K562 (cell line): ENCODE data around the gene ACSF3. TPM values are rescaled to one million over a fixed set of nuclear protein-coding genes. Genes with fewer than 3 reads are reported as not detected.
A peak's percentile ranks its signal among the peaks of the same experiment; 100 is the strongest.

Source experiments
- ATF1 ChIP-seq, 2 experiments: fragments of 450-650 bp in 1 of 2; IDR thresholded peaks; 2 replicates each; pipeline ENCODE4 v1.6.1; 2016; ENCODE audit warnings: missing compliant biosample characterization in 1 of 2, missing genetic modification characterization in 1 of 2
- BHLHE40 ChIP-seq: IDR thresholded peaks from 2 replicates; pipeline ENCODE4 v1.6.1; 2011; ENCODE audit warnings: low read length, improper control_type of control experiment
- C11orf30 ChIP-seq: fragments of 450-650 bp; IDR thresholded peaks from 2 replicates; pipeline ENCODE4 v1.6.1; 2016; ENCODE audit warnings: low read depth, mild to moderate bottlenecking
- CCNT2 ChIP-seq: IDR thresholded peaks from 2 replicates; pipeline ENCODE4 v1.6.1; 2011; ENCODE audit warnings: borderline replicate concordance, low read depth, mild to moderate bottlenecking, moderate library complexity, mixed read lengths, low read length; ENCODE audit not compliant: insufficient read length; ENCODE audit errors: extremely low read depth
- EP300 ChIP-seq: IDR thresholded peaks from 2 replicates; pipeline ENCODE4 v1.6.1; 2012; ENCODE audit warnings: low read length, improper control_type of control experiment
- FOXP1 ChIP-seq: sonication (generic); formaldehyde crosslinking; IDR thresholded peaks from 2 replicates; pipeline ENCODE4 v1.8.0; 2022; ENCODE audit warnings: mild to moderate bottlenecking, missing genetic modification reagents
- IRF2 ChIP-seq: sonication (generic); formaldehyde crosslinking; IDR thresholded peaks from 2 replicates; pipeline ENCODE4 v1.8.1; 2022; ENCODE audit warnings: mild to moderate bottlenecking, missing genetic modification reagents
- MTA3 ChIP-seq: fragments of 450-650 bp; formaldehyde crosslinking; IDR thresholded peaks from 2 replicates; pipeline ENCODE4 v1.6.1; 2017; ENCODE audit warnings: mild to moderate bottlenecking, borderline replicate concordance
- MYC ChIP-seq, 2 experiments: fragments of 250-450 bp in 1 of 2; sonication (Bioruptor Pico) in 1 of 2; IDR thresholded peaks; 2 replicates each; pipeline versions ENCODE4 v1.5.1 to v1.6.1; 2012 to 2021; ENCODE audit warnings: low read depth in 2 of 2, borderline replicate concordance in 1 of 2, improper control_type of control experiment in 1 of 2, low read length in 1 of 2, mild to moderate bottlenecking in 1 of 2, moderate library complexity in 1 of 2
- NFIC ChIP-seq: fragments of 450-650 bp; IDR thresholded peaks from 2 replicates; pipeline ENCODE4 v1.6.1; 2017; ENCODE audit warnings: mild to moderate bottlenecking, inconsistent platforms
- NR1H2 ChIP-seq: sonication (generic); formaldehyde crosslinking; IDR thresholded peaks from 2 replicates; pipeline ENCODE4 v1.4.0; 2020; ENCODE audit warnings: mild to moderate bottlenecking, missing genetic modification reagents
- PHF8 ChIP-seq: fragments of 200-600 bp; sonication (generic); IDR thresholded peaks from 2 replicates; pipeline ENCODE4 v1.6.1; 2012; ENCODE audit warnings: mixed run types, mild to moderate bottlenecking, inconsistent platforms, low read length, moderate library complexity, borderline replicate concordance
- POLR3A ChIP-seq: IDR thresholded peaks from 2 replicates; pipeline ENCODE4 v1.6.1; 2011; ENCODE audit warnings: borderline replicate concordance, mild to moderate bottlenecking, moderate library complexity; ENCODE audit not compliant: insufficient read length, insufficient read depth; ENCODE audit errors: extremely low read depth
- SMARCE1 ChIP-seq: fragments of 450-650 bp; IDR thresholded peaks from 2 replicates; pipeline ENCODE4 v1.7.1; 2016; ENCODE audit warnings: mild to moderate bottlenecking
- ZNF224 ChIP-seq: sonication (generic); formaldehyde crosslinking; IDR thresholded peaks from 2 replicates; pipeline ENCODE4 v1.8.0; 2022; ENCODE audit warnings: mild to moderate bottlenecking, missing genetic modification reagents
- polyA plus RNA-seq, 8 experiments: library from polyadenylated mRNA; depleted of rRNA in 4 of 8; stranded (reverse) in 5 of 8; unstranded in 3 of 8; fragments of >200 nt; fragmentation: Nextera tagmentation in 2 of 8; fragmentation: Illumina TruSeq in 1 of 8; extraction: Ambion mirVana in 2 of 8; extraction: Trizol in 1 of 8; gene quantifications; 2 replicates each; pipeline versions ENCODE4 v1.2.1 to v1.2.3, GENCODE V29; 2011 to 2014; ENCODE audit warnings: inconsistent platforms in 1 of 8, missing spikeins in 1 of 8
- total RNA-seq, 7 experiments: library from RNA; depleted of rRNA in 6 of 7; stranded (reverse); fragments of >200 nt in 6 of 7; fragmentation: Illumina TruSeq in 2 of 7; extraction: Trizol in 2 of 7; gene quantifications; 2 replicates each; pipeline versions ENCODE4 v1.2.1 to v1.2.3, GENCODE V29; 2011 to 2021; ENCODE audit warnings: low replicate concordance in 1 of 7
- TF ChIP-seq, protein P1 (sequence below): fragments of 150-350 bp; IDR thresholded peaks from 2 replicates; pipeline ENCODE4 v1.6.1; 2014; ENCODE audit warnings: low read depth, mild to moderate bottlenecking, low read length, borderline replicate concordance
- TF ChIP-seq, protein P2 (sequence below): fragments of 250-450 bp; sonication (Bioruptor Pico); IDR thresholded peaks from 2 replicates; pipeline ENCODE4 v1.5.0; 2022; ENCODE audit warnings: mild to moderate bottlenecking
- TF ChIP-seq, protein P3 (sequence below), 2 experiments: fragments of 450-650 bp; IDR thresholded peaks; 2 replicates each; pipeline ENCODE4 v1.6.1; 2018; ENCODE audit warnings: mild to moderate bottlenecking in 2 of 2, low read depth in 1 of 2; ENCODE audit not compliant: partially characterized antibody in 2 of 2

Gene ACSF3
- total and polyA plus RNA-seq, 9 of the 15 experiments (the other 6 are each of a cell fraction or from before 2014, with no cell fraction given), result 0.77 to 32.8 (median 14.7) TPM

- TF ChIP-seq POLR3A, result no peak
- no peak for TF ChIP-seq ZNF224 (CRISPR knock-in tag)
- TF ChIP-seq, protein P1, sequence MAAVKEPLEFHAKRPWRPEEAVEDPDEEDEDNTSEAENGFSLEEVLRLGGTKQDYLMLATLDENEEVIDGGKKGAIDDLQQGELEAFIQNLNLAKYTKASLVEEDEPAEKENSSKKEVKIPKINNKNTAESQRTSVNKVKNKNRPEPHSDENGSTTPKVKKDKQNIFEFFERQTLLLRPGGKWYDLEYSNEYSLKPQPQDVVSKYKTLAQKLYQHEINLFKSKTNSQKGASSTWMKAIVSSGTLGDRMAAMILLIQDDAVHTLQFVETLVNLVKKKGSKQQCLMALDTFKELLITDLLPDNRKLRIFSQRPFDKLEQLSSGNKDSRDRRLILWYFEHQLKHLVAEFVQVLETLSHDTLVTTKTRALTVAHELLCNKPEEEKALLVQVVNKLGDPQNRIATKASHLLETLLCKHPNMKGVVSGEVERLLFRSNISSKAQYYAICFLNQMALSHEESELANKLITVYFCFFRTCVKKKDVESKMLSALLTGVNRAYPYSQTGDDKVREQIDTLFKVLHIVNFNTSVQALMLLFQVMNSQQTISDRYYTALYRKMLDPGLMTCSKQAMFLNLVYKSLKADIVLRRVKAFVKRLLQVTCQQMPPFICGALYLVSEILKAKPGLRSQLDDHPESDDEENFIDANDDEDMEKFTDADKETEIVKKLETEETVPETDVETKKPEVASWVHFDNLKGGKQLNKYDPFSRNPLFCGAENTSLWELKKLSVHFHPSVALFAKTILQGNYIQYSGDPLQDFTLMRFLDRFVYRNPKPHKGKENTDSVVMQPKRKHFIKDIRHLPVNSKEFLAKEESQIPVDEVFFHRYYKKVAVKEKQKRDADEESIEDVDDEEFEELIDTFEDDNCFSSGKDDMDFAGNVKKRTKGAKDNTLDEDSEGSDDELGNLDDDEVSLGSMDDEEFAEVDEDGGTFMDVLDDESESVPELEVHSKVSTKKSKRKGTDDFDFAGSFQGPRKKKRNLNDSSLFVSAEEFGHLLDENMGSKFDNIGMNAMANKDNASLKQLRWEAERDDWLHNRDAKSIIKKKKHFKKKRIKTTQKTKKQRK, result no peak
- 0 out of 2 replicates have a peak, but pooled peaks have one; percentile 18 for TF ChIP-seq IRF2
- TF ChIP-seq, protein P2, sequence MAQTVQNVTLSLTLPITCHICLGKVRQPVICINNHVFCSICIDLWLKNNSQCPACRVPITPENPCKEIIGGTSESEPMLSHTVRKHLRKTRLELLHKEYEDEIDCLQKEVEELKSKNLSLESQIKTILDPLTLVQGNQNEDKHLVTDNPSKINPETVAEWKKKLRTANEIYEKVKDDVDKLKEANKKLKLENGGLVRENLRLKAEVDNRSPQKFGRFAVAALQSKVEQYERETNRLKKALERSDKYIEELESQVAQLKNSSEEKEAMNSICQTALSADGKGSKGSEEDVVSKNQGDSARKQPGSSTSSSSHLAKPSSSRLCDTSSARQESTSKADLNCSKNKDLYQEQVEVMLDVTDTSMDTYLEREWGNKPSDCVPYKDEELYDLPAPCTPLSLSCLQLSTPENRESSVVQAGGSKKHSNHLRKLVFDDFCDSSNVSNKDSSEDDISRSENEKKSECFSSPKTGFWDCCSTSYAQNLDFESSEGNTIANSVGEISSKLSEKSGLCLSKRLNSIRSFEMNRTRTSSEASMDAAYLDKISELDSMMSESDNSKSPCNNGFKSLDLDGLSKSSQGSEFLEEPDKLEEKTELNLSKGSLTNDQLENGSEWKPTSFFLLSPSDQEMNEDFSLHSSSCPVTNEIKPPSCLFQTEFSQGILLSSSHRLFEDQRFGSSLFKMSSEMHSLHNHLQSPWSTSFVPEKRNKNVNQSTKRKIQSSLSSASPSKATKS (CRISPR knock-in tag), result no peak
- TF ChIP-seq SMARCE1, result no peak
- peak; percentile 42; the same call in 1 of the 2 replicates for TF ChIP-seq EP300
- no peak for TF ChIP-seq ATF1 (CRISPR knock-in tag; IDR thresholded peaks at IDR 0.05)
- no peak for TF ChIP-seq ATF1 (tag; IDR thresholded peaks at IDR 0.05)
- no peak for TF ChIP-seq CCNT2
- peak; percentile 66 for TF ChIP-seq NFIC
- TF ChIP-seq PHF8, result no peak
- no peak for TF ChIP-seq C11orf30
- TF ChIP-seq MTA3, result 0 out of 2 replicates have a peak, but pooled peaks have one; percentile 20
- peak; percentile 62; the same call in 1 of the 2 replicates for TF ChIP-seq FOXP1 (CRISPR knock-in tag)
- TF ChIP-seq, protein P3, sequence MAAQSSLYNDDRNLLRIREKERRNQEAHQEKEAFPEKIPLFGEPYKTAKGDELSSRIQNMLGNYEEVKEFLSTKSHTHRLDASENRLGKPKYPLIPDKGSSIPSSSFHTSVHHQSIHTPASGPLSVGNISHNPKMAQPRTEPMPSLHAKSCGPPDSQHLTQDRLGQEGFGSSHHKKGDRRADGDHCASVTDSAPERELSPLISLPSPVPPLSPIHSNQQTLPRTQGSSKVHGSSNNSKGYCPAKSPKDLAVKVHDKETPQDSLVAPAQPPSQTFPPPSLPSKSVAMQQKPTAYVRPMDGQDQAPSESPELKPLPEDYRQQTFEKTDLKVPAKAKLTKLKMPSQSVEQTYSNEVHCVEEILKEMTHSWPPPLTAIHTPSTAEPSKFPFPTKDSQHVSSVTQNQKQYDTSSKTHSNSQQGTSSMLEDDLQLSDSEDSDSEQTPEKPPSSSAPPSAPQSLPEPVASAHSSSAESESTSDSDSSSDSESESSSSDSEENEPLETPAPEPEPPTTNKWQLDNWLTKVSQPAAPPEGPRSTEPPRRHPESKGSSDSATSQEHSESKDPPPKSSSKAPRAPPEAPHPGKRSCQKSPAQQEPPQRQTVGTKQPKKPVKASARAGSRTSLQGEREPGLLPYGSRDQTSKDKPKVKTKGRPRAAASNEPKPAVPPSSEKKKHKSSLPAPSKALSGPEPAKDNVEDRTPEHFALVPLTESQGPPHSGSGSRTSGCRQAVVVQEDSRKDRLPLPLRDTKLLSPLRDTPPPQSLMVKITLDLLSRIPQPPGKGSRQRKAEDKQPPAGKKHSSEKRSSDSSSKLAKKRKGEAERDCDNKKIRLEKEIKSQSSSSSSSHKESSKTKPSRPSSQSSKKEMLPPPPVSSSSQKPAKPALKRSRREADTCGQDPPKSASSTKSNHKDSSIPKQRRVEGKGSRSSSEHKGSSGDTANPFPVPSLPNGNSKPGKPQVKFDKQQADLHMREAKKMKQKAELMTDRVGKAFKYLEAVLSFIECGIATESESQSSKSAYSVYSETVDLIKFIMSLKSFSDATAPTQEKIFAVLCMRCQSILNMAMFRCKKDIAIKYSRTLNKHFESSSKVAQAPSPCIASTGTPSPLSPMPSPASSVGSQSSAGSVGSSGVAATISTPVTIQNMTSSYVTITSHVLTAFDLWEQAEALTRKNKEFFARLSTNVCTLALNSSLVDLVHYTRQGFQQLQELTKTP (IDR thresholded peaks at IDR 0.05; ENCODE audit: low read depth in 1 of 2, partially characterized antibody in 2 of 2), result peak in 1 of 2 experiments; percentile 25
- no peak for TF ChIP-seq NR1H2 (CRISPR knock-in tag)
- 0 out of 2 replicates have a peak, but pooled peaks have one; percentile 47 for TF ChIP-seq MYC (IDR thresholded peaks at IDR 0.05; ENCODE audit: low read depth, low read length)
- no peak for TF ChIP-seq MYC (CRISPR knock-in tag; IDR thresholded peaks at IDR 0.05; ENCODE audit: borderline replicate concordance, low read depth)
- peak; percentile 92 for TF ChIP-seq BHLHE40
Observed at GRCh38 chr16:89090182-89090630, 3.4 kb upstream of the ACSF3 start (continued).
